GM08714 (cell line): ENCODE data around the gene TSPAN14.
"Not testable (repeated sequence)": the region's sequence is repeated elsewhere in the genome, so short reads cannot be mapped to it uniquely, and the experiment has no call there.

Experiments
- H3K4me3 ChIP-seq: fragments of 200-500 bp; sonication (Bioruptor generic); 2 replicates; pipeline ENCODE4 v1.5.1; 2014; ENCODE audit warnings: mild to moderate bottlenecking, low read length, inconsistent platforms
- ZNF274 ChIP-seq: IDR thresholded peaks from 2 replicates; pipeline ENCODE4 v1.6.1; 2012; ENCODE audit warnings: mild to moderate bottlenecking, low read depth, low read length

The TSPAN14 gene

DNA sequence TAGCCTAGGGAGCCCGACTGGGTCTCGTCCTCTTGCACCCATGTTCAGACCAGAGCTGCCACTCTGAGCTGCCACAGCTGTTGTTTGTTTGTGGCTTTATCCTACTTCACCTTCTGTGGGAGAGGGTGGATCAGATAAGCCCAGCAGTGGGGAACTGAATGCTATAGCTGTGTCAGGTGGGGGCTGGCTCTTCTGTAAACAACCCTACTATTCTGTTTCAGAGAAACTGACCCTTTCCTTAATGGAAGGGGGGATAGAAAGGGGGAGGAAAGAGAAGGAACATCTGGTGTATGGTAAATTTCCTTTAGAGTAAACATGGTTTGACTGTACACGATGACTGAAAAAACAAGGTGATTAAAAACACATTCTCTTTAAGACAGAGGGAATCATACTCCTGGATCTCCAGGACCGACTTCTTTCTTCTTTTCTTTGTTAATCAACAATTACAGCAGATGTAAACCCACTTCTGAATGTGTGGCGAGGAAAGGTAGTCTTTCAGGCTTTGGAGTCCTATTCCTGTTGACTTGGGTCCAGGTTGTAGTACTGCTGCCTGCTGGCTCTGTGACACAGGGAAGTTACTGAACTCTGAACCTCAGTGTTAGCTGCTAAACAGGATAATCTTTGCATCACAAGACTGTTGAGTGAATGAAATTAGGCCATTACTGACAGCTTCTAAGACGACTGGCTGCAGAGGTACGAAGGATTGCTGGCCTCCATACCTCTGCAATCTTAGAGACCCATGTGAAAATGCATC is 39.8 kb upstream of the TSPAN14 start:
- no peak for TF ChIP-seq ZNF274

DNA sequence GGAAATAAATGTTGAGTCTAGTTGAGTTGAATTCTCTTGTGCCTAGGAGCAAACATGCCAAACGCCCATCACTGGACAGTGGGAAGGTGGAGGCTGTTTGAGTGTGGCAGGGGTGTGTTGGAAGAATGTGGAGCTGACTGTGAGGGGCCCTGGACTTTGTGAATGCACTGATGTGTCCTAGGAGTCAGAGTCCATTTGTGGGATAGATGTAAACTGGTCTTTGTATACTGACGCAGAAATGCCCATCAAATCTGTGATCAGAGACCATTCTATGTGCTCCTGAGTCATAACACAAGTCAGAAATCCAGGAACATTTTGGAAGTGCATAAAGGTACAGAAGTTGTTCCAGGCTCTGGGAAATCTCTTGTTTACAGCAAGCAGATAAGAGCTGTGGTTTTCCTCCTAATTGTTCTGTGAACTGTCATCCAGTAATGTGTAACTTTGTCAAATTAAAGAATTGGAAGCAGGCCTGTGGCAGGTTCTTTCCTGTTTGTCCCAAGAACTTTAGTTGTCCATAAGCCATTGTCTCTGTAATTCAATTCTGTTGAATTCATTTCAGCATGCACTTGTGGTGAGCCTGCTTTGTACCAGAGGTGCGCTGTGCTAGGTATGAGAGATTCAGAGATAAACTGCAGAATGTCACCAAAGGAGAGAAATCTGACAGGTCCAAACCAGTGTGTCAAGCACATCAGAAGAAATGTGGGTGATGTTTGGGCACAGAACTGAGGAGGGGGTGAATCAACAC is 38.2 kb upstream of the TSPAN14 start:
- no peak for TF ChIP-seq ZNF274
- H3K4me3 ChIP-seq, result no peak overlapping the region

More for the DNA sequence above, 39.8 kb upstream of the TSPAN14 start:
- H3K4me3 ChIP-seq, result no peak overlapping the region

DNA sequence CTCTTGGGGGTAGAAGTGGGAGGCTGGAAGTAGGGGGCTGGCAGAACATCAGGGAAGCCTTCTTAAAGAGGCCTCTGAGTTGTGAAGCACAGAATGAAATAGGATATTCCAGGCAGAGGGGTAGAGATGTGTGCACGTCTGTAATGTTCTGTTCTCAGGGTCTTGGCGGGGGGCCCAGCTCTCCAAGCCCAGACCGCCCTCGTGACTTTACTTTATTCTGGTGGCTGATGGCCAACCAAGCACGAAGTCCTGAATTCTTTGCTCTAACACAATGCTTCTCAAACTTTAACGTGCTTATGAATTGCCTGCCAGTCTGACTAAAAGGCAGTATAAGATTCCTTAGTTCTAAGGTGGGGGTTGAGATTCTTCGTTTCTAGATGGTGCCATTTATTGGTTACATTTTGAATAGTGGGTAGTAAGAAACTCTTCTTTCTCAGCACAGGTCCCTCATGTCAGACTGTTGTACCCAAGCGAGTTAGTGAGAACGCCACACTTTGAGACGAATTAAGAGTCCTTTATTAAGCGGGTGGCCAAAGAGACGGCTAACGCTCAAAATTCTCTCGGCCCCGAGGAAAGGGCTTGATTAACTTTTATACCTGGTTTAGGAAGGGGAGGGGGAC is 37.5 kb upstream of the TSPAN14 start:
- H3K4me3 ChIP-seq, result no peak overlapping the region
- TF ChIP-seq ZNF274, result no peak

DNA sequence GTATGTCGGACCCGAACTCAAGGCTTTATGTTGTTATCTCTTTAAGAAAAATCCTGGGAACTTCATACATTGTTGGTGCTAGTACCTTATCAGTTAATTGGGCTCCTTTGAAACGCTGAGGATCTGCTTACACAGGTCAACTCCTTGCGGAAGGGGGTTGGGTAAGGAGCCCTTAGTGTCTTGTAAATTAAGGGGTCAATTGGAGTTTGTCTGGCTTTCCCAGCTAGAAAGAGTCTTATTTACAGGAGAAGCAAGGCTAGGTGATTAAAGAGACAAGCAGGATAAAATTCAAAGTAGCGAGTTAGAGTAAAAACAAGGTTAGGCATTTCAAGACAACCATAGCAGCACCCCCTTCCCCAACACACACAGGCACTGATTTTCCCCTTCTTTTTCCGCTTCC is 36.9 kb upstream of the TSPAN14 start:
- not testable (repeated sequence) for H3K4me3 ChIP-seq

DNA sequence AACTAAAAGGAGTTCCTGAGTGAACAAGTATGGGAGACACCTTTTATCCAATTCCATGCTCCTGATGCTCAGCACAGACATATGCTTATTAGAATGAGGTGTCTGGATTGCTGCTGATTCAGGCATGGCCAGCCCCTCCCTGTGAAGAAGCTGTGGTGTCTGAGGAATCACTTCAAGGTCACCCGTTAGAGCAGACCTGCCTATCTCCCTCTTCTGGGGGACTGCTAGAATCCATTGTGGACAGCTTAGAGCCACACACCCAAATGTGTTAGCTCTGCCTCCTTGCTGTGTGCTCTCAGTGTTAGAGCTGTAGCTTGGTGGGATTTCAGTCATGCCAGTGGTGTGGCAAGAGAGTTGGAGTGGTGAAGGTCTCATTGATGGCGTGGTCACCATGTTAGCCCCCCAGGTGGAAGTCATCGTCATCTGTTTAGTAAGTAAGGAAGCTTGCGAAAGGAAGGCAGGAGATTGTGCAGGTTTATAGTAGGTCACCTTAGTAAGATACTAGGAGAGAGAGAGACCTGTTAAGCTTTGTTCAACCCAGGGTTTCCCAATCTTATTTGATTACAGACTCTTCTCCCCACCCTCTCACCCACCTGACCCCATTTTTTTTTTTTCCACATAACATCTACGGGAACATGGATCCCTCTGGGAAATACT is 32.9 kb upstream of the TSPAN14 start:
- no peak overlapping the region for H3K4me3 ChIP-seq
- TF ChIP-seq ZNF274, result no peak

DNA sequence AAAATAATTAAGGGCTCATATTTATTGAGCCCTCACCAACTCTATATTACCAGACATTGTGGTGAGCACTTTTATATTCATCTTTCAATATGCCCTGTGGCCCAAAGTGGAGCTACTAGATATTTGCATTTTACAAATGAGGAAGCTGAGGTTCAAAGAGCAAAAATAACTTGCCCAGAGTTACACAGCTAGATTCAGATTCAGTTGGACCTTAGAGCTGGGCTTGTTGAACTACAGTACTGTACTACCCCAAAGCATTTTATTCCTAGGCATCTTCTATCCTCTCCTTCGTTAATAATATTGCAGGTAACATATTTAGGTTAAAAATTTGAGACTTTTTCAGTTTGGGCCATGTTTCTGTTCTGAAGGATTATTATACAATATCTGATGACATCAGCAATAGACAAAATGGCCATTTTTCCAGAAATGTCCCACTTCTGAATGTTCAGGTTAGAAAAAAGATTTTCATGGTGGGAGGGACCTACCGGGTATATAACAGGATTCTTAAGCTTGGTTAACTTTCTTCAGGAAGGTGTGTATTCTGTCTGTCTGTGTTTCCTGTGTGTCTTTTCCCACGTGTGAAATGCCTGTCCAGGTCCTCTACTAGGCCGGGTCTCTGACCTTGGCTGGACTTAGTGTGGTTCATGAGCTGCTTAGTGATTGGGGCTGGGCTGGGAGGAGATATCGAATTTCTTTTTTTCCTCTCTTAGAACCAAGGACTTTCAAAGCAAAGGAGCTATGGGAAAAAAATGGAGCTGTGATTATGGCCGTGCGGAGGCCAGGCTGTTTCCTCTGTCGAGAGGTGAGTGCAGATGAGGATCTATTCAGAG is 32.2 kb upstream of the TSPAN14 start:
- no peak overlapping the region for H3K4me3 ChIP-seq
- no peak for TF ChIP-seq ZNF274

DNA sequence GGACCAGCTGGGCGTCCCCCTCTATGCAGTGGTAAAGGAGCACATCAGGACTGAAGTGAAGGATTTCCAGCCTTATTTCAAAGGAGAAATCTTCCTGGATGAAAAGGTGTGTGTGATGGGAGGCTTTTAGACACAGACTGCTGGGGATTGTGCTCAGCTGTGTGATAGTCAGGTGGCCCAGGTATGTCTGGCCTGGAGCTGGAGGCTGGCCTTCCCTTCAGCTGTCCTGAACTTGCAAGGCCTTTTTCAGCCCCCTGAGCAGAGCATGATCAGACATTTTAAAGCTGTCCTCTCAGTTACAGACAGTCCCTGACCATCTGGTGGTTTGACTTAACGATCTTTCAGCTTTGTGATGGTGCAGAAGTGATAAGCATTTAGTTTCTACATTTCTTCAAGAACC is 28.2 kb upstream of the TSPAN14 start:
- no peak for TF ChIP-seq ZNF274
- no peak overlapping the region for H3K4me3 ChIP-seq

DNA sequence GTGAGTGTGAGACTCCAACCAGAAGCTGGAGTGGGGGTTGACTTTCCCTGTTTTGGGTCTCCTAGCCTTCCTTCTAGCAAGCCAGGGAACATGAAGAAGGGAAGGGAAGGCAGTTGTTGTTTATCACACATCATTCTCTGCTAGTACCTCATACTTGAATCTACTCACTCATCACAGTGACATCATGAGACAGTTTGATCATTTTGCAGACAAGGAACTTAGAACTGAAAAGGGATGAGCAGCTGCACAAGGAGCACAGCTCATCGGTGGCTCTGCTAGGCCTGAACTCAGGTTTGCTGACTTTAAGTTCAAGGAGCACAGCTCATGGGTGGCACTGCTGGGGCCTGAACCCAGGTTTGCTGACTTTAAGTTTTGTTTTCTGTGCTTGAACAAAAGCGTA is 26.6 kb upstream of the TSPAN14 start:
- no peak overlapping the region for H3K4me3 ChIP-seq
- TF ChIP-seq ZNF274, result no peak

DNA sequence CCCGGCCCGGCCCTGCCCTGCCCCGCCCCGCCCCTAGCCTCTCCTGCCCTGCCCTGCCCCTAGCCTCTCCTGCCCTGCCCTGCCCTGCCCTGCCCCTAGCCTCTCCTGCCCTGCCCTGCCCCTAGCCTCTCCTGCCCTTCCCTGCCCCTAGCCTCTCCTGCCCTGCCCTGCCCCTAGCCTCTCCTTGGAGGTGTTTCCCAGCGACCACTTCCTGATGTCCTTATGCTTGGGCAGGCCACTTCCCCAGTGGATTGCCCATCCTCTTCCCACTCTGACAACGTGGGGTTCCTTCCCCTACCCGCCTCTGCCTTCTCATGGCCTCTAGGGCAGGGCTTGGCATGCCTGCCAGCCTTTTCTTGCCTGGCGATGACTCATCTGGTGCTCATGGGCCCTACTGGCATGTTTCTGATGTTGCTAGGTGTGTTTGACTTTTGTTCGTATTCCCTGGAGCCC is 24.6 kb upstream of the TSPAN14 start:
- TF ChIP-seq ZNF274, result no peak
- no peak overlapping the region for H3K4me3 ChIP-seq

DNA sequence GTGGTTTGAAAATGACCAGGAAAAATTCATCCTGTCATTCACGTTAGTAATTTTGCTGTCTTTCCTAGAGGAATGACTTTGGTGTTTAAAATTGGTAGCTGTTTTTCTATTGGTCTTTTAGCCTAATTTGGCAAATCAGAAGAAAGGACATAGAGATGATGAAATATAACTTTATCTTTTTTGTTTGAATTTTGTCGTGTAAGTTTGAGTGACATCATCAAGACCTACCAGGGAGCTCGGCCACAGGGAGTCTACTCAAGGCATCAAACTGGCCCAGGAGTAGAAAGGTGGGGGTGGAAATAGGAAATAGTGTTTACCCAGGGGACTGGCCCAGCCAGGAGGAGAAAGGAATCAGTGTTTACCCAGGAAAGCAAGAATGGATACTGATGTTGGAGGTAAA is 21.0 kb upstream of the TSPAN14 start:
- no peak for TF ChIP-seq ZNF274
- no peak overlapping the region for H3K4me3 ChIP-seq

DNA sequence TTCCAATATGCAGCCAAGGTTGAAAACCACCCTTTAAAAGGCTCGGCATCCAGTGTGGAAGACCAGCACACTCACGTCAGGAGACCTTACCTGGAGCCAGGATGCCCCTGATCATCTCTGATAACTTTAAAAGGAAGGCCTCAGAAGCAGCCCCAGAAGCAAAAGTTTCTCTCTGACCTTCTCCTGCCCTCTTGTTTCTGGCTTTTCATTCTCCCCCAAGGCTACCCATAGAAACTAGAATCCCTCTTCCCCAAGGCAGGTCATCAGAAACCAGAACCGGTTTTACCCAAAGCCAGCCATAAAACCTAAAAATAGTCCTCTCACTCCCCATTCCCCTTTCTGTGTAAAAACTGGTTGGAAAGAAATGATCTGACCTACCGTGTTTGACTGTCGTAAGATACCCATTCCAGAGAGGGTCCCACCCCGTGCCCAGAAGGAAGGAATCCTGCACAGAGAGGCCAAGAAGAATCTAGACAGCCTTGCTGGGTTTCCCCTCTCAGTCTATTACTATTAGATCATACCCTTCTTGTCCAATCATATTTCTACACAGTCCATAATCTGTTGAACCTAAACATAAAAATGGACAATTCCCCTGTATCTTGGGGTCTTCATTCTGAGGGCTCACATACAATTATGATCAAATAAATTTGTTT is 17.5 kb upstream of the TSPAN14 start:
- no peak overlapping the region for H3K4me3 ChIP-seq
- no peak for TF ChIP-seq ZNF274

DNA sequence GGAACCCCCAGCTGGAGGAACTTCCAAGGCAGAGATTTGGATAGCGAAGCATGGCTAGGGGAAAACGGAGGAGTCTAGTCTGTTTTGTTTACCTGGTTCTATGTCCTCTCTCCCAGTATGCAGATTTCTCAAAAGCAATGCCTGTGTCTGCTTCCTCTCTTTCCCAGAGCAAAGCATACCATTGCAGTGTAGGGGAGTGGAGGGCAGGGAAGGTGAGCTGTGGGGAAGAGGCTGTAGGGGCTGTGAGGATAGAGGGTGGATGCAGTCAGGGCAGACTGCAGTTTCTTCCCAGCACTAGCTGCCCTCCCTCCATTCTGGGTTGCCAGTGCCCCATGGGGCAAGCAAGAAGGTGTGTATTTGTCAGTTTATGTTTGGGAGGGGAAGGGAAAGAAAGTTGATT is 16.9 kb upstream of the TSPAN14 start:
- no peak overlapping the region for H3K4me3 ChIP-seq
- TF ChIP-seq ZNF274, result no peak

DNA sequence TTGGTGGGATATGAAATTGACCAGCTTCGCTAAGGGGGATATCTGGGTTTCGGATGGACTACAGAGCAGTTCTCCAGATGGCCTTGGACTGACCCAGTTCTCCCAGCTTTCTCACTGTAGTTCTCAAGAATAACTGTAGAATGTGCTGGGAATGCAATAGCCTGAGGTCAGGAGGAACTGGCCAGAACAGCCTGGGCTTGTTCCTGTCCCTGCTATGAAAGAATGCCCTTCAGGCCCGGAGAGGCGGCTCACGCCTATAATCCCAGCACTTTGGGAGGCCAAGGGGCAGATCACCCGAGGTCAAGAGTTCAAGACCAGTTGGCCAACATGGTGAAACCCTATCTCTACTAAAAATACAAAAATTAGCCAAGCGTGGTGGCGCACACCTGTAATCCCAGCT is 12.3 kb upstream of the TSPAN14 start:
- no peak overlapping the region for H3K4me3 ChIP-seq
- TF ChIP-seq ZNF274, result no peak

DNA sequence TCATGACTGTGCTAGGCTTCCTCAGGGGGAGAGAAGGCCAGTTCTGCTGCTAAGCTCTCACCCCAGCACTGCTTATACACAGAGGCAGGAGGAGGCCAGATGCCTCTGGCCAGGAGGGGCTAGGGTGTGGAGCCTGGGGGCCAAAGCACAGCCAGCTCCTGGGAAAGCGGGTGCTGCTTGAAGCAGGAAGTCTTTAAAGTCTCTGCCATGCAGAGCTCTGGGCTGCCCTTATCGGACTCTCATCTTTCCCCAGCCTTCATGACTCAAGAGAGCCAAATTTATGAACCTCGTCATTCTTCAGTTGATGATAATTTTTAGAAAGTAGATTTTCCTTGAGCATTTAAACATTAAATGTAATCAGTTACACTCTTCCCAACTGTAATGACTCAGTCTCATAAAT is 11.2 kb upstream of the TSPAN14 start:
- H3K4me3 ChIP-seq, result no peak overlapping the region
- TF ChIP-seq ZNF274, result no peak
